HL-60 (cell line): ENCODE results near the gene ZNF664.
A peak's percentile ranks its signal among the peaks of the same experiment; 100 is the strongest.

Experiments
- DNase-seq, 2 experiments: peaks; one replicate each; pipeline ENCODE4 v3.0.0-alpha.2; 2010 to 2020; ENCODE audit warnings: low read depth in 1 of 2, low spot score in 1 of 2
- H3K27ac ChIP-seq: fragments of 250-450 bp; sonication (Bioruptor Pico); replicated peaks from 2 replicates; pipeline ENCODE4 v1.5.1; 2020; ENCODE audit warnings: mild to moderate bottlenecking, moderate library complexity
- H3K27me3 ChIP-seq: fragments of 250-450 bp; sonication (Bioruptor Pico); 2 replicates; pipeline ENCODE4 v1.5.1; 2021; ENCODE audit warnings: mild to moderate bottlenecking, moderate library complexity; ENCODE audit not compliant: insufficient read depth, poor library complexity, severe bottlenecking
- H3K4me3 ChIP-seq: replicated peaks from 2 replicates; pipeline ENCODE4 v1.5.1; 2011; ENCODE audit warnings: mild to moderate bottlenecking, control low read depth, low read length; ENCODE audit not compliant: insufficient read depth
- GABPA ChIP-seq: IDR thresholded peaks from 2 replicates; pipeline ENCODE4 v1.6.1; 2012; ENCODE audit warnings: low read depth
- POLR2AphosphoS5 ChIP-seq: IDR thresholded peaks from 2 replicates; pipeline ENCODE4 v1.6.1; 2012; ENCODE audit warnings: low read depth
- SPI1 ChIP-seq: IDR thresholded peaks from 2 replicates; pipeline ENCODE4 v1.6.1; 2012; ENCODE audit warnings: low read depth, mild to moderate bottlenecking, borderline replicate concordance
- TF ChIP-seq, protein P1 (sequence below): IDR thresholded peaks from 2 replicates; pipeline ENCODE4 v1.6.1; 2012; ENCODE audit warnings: low read depth; ENCODE audit not compliant: insufficient replicate concordance
- TF ChIP-seq, protein P2 (sequence below): IDR thresholded peaks from one replicate; pipeline ENCODE4 v1.5.1; 2011; ENCODE audit warnings: low read length, control low read depth, inconsistent platforms; ENCODE audit not compliant: insufficient read depth

ZNF664 gene

DNA sequence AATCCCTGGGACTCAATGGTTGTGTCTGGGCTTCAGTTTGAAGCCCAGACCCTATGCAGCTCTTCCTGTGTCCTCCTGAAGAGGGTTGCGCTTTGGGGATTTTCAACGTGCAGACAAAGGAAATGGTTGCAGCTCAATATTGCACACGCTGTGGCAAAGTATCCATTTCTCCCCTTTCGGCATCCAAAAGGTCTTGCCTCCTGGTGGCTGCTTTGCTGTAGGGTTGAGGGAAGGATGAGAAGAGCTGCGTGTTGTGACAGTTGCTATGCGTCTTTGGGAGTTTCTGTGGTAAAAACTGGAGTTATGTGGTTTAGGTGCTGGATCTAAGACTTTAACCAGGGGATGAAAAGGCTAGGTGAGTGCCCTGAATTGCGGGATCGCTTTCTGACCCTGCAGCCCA is 71.0 kb downstream of the ZNF664 start:
- H3K27me3 ChIP-seq = no peaks in the 10 kb centered on the region
- TF ChIP-seq POLR2AphosphoS5 (no peak), SPI1 (no peak), GABPA (no peak)
- TF ChIP-seq, protein P1, sequence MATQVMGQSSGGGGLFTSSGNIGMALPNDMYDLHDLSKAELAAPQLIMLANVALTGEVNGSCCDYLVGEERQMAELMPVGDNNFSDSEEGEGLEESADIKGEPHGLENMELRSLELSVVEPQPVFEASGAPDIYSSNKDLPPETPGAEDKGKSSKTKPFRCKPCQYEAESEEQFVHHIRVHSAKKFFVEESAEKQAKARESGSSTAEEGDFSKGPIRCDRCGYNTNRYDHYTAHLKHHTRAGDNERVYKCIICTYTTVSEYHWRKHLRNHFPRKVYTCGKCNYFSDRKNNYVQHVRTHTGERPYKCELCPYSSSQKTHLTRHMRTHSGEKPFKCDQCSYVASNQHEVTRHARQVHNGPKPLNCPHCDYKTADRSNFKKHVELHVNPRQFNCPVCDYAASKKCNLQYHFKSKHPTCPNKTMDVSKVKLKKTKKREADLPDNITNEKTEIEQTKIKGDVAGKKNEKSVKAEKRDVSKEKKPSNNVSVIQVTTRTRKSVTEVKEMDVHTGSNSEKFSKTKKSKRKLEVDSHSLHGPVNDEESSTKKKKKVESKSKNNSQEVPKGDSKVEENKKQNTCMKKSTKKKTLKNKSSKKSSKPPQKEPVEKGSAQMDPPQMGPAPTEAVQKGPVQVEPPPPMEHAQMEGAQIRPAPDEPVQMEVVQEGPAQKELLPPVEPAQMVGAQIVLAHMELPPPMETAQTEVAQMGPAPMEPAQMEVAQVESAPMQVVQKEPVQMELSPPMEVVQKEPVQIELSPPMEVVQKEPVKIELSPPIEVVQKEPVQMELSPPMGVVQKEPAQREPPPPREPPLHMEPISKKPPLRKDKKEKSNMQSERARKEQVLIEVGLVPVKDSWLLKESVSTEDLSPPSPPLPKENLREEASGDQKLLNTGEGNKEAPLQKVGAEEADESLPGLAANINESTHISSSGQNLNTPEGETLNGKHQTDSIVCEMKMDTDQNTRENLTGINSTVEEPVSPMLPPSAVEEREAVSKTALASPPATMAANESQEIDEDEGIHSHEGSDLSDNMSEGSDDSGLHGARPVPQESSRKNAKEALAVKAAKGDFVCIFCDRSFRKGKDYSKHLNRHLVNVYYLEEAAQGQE = no peak
- TF ChIP-seq, protein P2, sequence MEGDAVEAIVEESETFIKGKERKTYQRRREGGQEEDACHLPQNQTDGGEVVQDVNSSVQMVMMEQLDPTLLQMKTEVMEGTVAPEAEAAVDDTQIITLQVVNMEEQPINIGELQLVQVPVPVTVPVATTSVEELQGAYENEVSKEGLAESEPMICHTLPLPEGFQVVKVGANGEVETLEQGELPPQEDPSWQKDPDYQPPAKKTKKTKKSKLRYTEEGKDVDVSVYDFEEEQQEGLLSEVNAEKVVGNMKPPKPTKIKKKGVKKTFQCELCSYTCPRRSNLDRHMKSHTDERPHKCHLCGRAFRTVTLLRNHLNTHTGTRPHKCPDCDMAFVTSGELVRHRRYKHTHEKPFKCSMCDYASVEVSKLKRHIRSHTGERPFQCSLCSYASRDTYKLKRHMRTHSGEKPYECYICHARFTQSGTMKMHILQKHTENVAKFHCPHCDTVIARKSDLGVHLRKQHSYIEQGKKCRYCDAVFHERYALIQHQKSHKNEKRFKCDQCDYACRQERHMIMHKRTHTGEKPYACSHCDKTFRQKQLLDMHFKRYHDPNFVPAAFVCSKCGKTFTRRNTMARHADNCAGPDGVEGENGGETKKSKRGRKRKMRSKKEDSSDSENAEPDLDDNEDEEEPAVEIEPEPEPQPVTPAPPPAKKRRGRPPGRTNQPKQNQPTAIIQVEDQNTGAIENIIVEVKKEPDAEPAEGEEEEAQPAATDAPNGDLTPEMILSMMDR = no peak
- DNase-seq = no peak
- H3K4me3 ChIP-seq = no peak overlapping the region
- H3K27ac ChIP-seq = no peak overlapping the region

DNA sequence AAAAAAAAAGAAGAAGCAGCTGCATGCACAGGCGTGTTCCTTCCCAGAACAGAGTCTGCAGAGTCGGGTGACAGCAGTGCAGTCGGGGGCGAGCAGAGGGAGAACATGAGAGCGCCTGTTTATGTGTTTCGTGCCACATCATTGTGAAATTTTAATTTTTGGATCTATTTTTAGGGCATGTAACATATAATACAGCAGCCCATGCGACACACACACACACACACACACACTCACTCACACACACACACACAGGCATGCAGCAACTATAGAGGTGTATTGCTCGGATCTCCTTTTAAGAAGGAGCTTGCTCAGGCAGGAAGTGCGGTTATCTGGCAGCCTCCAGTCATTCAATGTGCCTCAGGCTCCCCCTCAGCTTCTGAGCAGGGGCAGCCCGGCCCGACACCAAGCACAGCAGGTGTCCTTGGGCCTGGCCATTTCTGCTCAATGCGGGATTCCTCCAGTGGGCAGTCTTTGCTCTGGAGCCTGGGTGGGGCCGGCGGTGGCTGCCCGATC is 71.8 kb downstream of the ZNF664 start:
- peak in 1 of 2 experiments; percentile 46 for DNase-seq
- TF ChIP-seq SPI1 (no peak), POLR2AphosphoS5 (no peak), GABPA (no peak)
- TF ChIP-seq, protein P2 = no peak
- TF ChIP-seq, protein P1 = no peak
- Histone ChIP-seq H3K27ac (no peak overlapping the region), H3K27me3 (no peaks in the 10 kb centered on the region), H3K4me3 (no peak overlapping the region)

DNA sequence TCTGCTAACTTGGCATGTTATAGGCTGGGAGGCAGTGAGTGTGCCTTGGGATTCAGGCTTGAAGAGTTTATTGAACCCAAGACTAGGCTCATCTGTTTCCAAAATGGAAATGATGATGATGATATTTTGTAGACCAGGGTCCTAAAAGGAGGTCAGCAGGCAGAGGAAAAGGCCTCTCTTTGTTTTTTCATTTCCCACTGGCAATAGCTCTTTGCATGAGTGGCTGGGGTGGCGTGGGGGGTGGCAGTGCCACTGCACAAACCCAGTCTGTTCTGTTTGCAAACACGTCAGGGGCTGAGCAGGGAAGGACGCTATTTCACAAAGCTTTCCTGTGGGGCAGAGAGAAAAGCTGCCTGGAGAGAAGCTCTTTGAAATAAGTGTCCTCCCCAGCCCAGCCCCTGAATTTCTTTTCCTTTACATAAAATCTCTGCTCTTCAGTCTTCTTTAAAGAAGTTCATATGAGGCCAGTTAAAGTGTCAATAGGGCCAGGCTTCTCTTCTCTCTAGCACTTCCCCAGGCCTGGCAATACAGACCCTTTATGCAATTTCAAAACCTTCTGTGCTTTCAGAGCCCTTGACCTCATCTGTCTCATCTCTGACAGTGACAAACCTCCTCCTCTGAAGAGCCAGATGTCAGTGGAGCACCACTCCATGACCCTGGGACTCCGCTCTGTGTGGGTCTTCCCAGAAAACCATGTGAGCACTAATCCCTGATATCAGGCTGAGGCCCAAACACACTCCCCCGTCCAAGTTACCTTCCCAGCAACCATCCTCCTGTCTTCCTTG is 72.8 kb downstream of the ZNF664 start:
- H3K27ac ChIP-seq = no peak overlapping the region
- DNase-seq = no peak
- TF ChIP-seq, protein P2 = no peak
- TF ChIP-seq POLR2AphosphoS5 (no peak), SPI1 (no peak)
- TF ChIP-seq, protein P1 = no peak

More for the DNA sequence above, 72.8 kb downstream of the ZNF664 start:
- Histone ChIP-seq H3K27me3 (no peaks in the 10 kb centered on the region), H3K4me3 (no peak overlapping the region)
